UCSD-AML1 (cell line): Measurements from ENCODE around the gene P2RY2.

Experiments
- DNase-seq: peaks from one replicate; lab custom pipeline; 2025; ENCODE audit not compliant: unreplicated experiment; lab: John Stamatoyannopoulos, UW

P2RY2 gene

GRCh38 chr11:73241300-73241699 is 23.2 kb downstream of the P2RY2 start:
- no peak for DNase-seq

- peak; percentile 84 for DNase-seq
Measured at GRCh38 chr11:73242251-73243092, 24.4 kb downstream of the P2RY2 start.

- no peak for DNase-seq
Measured at GRCh38 chr11:73243093-73243485, 25.0 kb downstream of the P2RY2 start.

GRCh38 chr11:73244589-73245240 is 26.6 kb downstream of the P2RY2 start:
- DNase-seq = no peak

GRCh38 chr11:73245461-73245860 is 27.4 kb downstream of the P2RY2 start:
- DNase-seq = no peak

- no peak for DNase-seq
Measured at GRCh38 chr11:73246303-73246702, 28.2 kb downstream of the P2RY2 start.

GRCh38 chr11:73248526-73249185 is 30.6 kb downstream of the P2RY2 start:
- no peak for DNase-seq

GRCh38 chr11:73249304-73249703 is 31.2 kb downstream of the P2RY2 start:
- DNase-seq = no peak

- DNase-seq = no peak
Measured at GRCh38 chr11:73249853-73250783, 32.0 kb downstream of the P2RY2 start.

- DNase-seq = no peak
Measured at GRCh38 chr11:73252577-73253191, 34.6 kb downstream of the P2RY2 start.

- DNase-seq = no peak
Measured at GRCh38 chr11:73257342-73258103, 39.4 kb downstream of the P2RY2 start.

GRCh38 chr11:73258104-73259035 is 40.3 kb downstream of the P2RY2 start:
- DNase-seq = no peak

- no peak for DNase-seq
Measured at GRCh38 chr11:73259406-73260126, 41.5 kb downstream of the P2RY2 start.

GRCh38 chr11:73260127-73260457 is 42.0 kb downstream of the P2RY2 start:
- no peak for DNase-seq

- DNase-seq = no peak
Measured at GRCh38 chr11:73262851-73263495, 44.9 kb downstream of the P2RY2 start.

- DNase-seq = no peak
Measured at GRCh38 chr11:73263640-73264039, 45.6 kb downstream of the P2RY2 start.

- DNase-seq = no peak
Measured at GRCh38 chr11:73265278-73265810, 47.3 kb downstream of the P2RY2 start.
